SK-N-SH (cell line): ENCODE data around the gene PCDHA7. TPM values are rescaled to one million over a fixed set of nuclear protein-coding genes. Genes with fewer than 3 reads are reported as not detected.

Experiments
- CTCF ChIA-PET: fragments of 300-600, 350-600 bp; formaldehyde crosslinking; extraction: SDS; loops from one replicate; lab custom pipeline; 2021; lab: Yijun Ruan, JAX
- POLR2A ChIA-PET: fragments of 350-600 bp; sonication (Branson Sonifier 250); formaldehyde crosslinking; extraction: SDS; loops from one replicate; lab custom pipeline; 2020; ENCODE audit warnings: antibody characterized with exemption, inconsistent platforms; lab: Yijun Ruan, JAX
- DNase-seq: peaks from one replicate; pipeline ENCODE4 v3.0.0; 2012
- H2AFZ ChIP-seq: fragments of 200-600 bp; sonication (generic); 2 replicates; pipeline ENCODE4 v1.8.1; 2016; ENCODE audit warnings: antibody characterized with exemption, mild to moderate bottlenecking, low read depth
- H3F3A ChIP-seq: fragments of 200-600 bp; sonication (generic); replicated peaks from 2 replicates; pipeline ENCODE3; 2016; ENCODE audit warnings: antibody characterized with exemption, mild to moderate bottlenecking; ENCODE audit not compliant: insufficient read depth
- H3K27ac ChIP-seq, 2 experiments: fragments of 200-500 bp in 1 of 2; fragments of 200-600 bp in 1 of 2; sonication (Bioruptor generic) in 1 of 2; sonication (generic), shearing (Covaris generic) in 1 of 2; 2 replicates each; pipeline versions ENCODE4 v1.5.1 to v1.6.1; 2014 to 2016; ENCODE audit warnings: low read depth in 2 of 2, inconsistent platforms in 1 of 2, low read length in 1 of 2, mild to moderate bottlenecking in 1 of 2, mixed read lengths in 1 of 2
- H3K27me3 ChIP-seq: fragments of 200-600 bp; sonication (generic), shearing (Covaris generic); 2 replicates; pipeline ENCODE4 v1.6.1; 2016; ENCODE audit warnings: mixed run types; ENCODE audit not compliant: insufficient read depth
- H3K36me3 ChIP-seq, 2 experiments: fragments of 200-500 bp in 1 of 2; fragments of 200-600 bp in 1 of 2; sonication (Bioruptor generic) in 1 of 2; sonication (generic) in 1 of 2; replicated peaks in 1 of 2; 2 replicates each; pipeline versions ENCODE3 to v1.5.1; 2014 to 2016; ENCODE audit warnings: low read length in 1 of 2, mild to moderate bottlenecking in 1 of 2; ENCODE audit not compliant: insufficient read depth in 2 of 2, control insufficient read depth in 1 of 2
- H3K4me1 ChIP-seq, 2 experiments: fragments of 200-500 bp in 1 of 2; fragments of 200-600 bp in 1 of 2; sonication (Bioruptor generic) in 1 of 2; sonication (generic), shearing (Covaris generic) in 1 of 2; 2 replicates each; pipeline versions ENCODE4 v1.5.1 to v1.6.1; 2014 to 2016; ENCODE audit warnings: low read depth in 1 of 2, low read length in 1 of 2, mixed run types in 1 of 2; ENCODE audit not compliant: insufficient read depth in 2 of 2, control insufficient read depth in 1 of 2
- H3K4me2 ChIP-seq: fragments of 200-600 bp; sonication (generic), shearing (Covaris generic); 2 replicates; pipeline ENCODE4 v1.6.1; 2017; ENCODE audit warnings: mixed run types
- H3K4me3 ChIP-seq, 2 experiments: fragments of 200-500 bp in 1 of 2; fragments of 200-600 bp in 1 of 2; sonication (Bioruptor generic) in 1 of 2; sonication (generic), shearing (Covaris generic) in 1 of 2; 2 replicates each; pipeline versions ENCODE4 v1.5.1 to v1.8.1; 2014 to 2016; ENCODE audit warnings: low read depth in 2 of 2, inconsistent platforms in 1 of 2, low read length in 1 of 2, mild to moderate bottlenecking in 1 of 2, mixed read lengths in 1 of 2, moderate library complexity in 1 of 2
- H3K79me2 ChIP-seq: fragments of 200-600 bp; sonication (generic); 2 replicates; pipeline ENCODE4 v1.8.1; 2017; ENCODE audit warnings: mild to moderate bottlenecking; ENCODE audit not compliant: insufficient read depth
- H3K9ac ChIP-seq: fragments of 200-600 bp; sonication (generic); 2 replicates; pipeline ENCODE4 v1.6.1; 2017; ENCODE audit warnings: mixed run types
- H3K9me2 ChIP-seq: fragments of 200-600 bp; sonication (generic); 2 replicates; pipeline ENCODE4 v1.6.1; 2017; ENCODE audit warnings: mixed run types
- H3K9me3 ChIP-seq: fragments of 200-600 bp; sonication (generic); 2 replicates; pipeline ENCODE4 v1.6.1; 2017; ENCODE audit warnings: mixed run types, mild to moderate bottlenecking, moderate library complexity
- H4K20me1 ChIP-seq: fragments of 200-600 bp; sonication (generic); 2 replicates; pipeline ENCODE4 v1.6.1; 2017; ENCODE audit warnings: mild to moderate bottlenecking, mixed run types; ENCODE audit not compliant: insufficient read depth
- FOXM1 ChIP-seq: IDR thresholded peaks from 2 replicates; pipeline ENCODE4 v1.4.0; 2012; ENCODE audit warnings: low read depth, mild to moderate bottlenecking
- GABPA ChIP-seq: IDR thresholded peaks from 2 replicates; pipeline ENCODE4 v1.4.0; 2012; ENCODE audit warnings: low read depth, mild to moderate bottlenecking
- NFIC ChIP-seq: IDR thresholded peaks from 2 replicates; pipeline ENCODE4 v1.4.0; 2012; ENCODE audit warnings: borderline replicate concordance
- SIN3A ChIP-seq: IDR thresholded peaks from 2 replicates; pipeline ENCODE4 v1.6.1; 2012; ENCODE audit warnings: low read depth, mild to moderate bottlenecking, low read length, moderate library complexity, borderline replicate concordance
- SMC3 ChIP-seq: IDR thresholded peaks from 2 replicates; pipeline ENCODE4 v1.6.1; 2012; ENCODE audit warnings: low read depth, low read length, improper control_type of control experiment
- WGBS: methylation state at CpG from one replicate; pipeline ENCODE4 v1.1.6; 2017; ENCODE audit warnings: low lambda C conversion rate; 5-methylcytosine and 5-hydroxymethylcytosine counted together
- polyA plus RNA-seq, 3 experiments: library from polyadenylated mRNA; depleted of rRNA; stranded (reverse); fragments of >200 nt; gene quantifications; 2 replicates each; pipeline ENCODE4 v1.2.3, GENCODE V29; 2012
- TF ChIP-seq, protein P1 (sequence below): IDR thresholded peaks from 2 replicates; pipeline ENCODE4 v1.4.0; 2012; ENCODE audit warnings: low read depth, borderline replicate concordance
- TF ChIP-seq, protein P2 (sequence below): fragments of 200-600 bp; sonication (generic); IDR thresholded peaks from 2 replicates; pipeline ENCODE4 v1.6.1; 2017; ENCODE audit warnings: antibody characterized with exemption, mild to moderate bottlenecking, moderate library complexity

The PCDHA7 gene
- polyA plus RNA-seq, 1 of the 3 experiments (the other 2 are of a cell fraction) = 0.15 TPM

DNA sequence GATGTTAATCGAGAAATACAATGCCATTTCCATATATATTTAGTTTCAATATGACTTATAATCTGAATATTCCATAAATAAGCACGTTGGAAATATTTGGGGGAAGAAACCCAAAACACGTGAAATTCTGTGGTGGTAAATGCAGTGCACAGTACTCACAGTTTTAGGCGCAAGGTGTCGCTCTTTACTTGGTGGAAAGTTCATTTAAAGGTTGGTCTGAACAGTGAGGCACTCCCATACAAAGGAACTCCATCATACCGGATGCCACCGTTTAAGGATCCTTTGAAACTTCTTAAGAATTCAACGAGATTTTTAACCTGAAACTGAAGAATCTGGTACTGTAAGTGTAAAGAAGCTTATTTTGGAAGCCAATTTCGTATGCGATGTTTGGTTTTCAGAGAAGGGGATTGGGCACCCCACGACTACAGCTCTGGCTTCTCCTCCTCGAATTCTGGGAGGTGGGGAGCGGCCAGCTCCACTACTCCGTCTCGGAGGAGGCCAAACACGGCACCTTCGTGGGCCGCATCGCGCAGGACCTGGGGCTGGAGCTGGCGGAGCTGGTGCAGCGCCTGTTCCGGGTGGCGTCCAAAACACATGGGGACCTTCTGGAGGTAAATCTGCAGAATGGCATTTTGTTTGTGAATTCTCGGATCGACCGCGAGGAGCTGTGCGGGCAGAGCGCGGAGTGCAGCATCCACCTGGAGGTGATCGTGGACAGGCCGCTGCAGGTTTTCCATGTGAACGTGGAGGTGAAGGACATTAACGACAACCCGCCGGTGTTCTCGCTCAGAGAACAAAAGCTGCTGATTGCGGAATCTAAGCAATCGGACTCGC, 34.9 kb downstream of the PCDHA7 start, which contains the start of gene PCDHA11:
TSS of gene PCDHA11 (plus strand) at position 237 of the 834 bp plus-strand sequence. CDS start at position 384, 147 bp downstream.
- TF ChIP-seq GABPA (no peak), SMC3 (no peak), SIN3A (no peak), NFIC (no peak)
- TF ChIP-seq, protein P1, sequence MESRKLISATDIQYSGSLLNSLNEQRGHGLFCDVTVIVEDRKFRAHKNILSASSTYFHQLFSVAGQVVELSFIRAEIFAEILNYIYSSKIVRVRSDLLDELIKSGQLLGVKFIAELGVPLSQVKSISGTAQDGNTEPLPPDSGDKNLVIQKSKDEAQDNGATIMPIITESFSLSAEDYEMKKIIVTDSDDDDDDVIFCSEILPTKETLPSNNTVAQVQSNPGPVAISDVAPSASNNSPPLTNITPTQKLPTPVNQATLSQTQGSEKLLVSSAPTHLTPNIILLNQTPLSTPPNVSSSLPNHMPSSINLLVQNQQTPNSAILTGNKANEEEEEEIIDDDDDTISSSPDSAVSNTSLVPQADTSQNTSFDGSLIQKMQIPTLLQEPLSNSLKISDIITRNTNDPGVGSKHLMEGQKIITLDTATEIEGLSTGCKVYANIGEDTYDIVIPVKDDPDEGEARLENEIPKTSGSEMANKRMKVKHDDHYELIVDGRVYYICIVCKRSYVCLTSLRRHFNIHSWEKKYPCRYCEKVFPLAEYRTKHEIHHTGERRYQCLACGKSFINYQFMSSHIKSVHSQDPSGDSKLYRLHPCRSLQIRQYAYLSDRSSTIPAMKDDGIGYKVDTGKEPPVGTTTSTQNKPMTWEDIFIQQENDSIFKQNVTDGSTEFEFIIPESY = no peak
- CTCF ChIA-PET = interaction anchor here (0.9 to 2.0 kb wide), 6 partner anchors 10 to 176 kb away, joined by 3 to 17 read pairs (median 6); partner anchors contain the start of genes PCDHA8 and PCDHAC1
- POLR2A ChIA-PET = no interaction called here

DNA sequence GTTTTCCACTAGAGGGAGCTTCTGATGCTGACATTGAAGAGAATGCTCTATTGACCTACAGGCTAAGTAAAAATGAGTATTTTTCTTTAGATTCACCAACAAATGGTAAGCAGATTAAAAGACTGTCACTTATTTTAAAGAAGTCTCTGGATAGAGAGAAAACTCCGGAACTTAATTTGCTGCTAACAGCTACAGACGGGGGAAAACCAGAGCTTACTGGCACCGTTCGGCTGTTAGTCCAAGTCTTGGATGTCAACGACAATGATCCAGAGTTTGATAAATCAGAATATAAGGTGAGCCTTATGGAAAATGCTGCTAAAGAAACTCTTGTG, 35.5 kb downstream of the PCDHA7 start:
- Histone ChIP-seq H3K79me2 (no peaks in the 10 kb centered on the region), H3K36me3 (no peaks in the 10 kb centered on the region), H3K27ac (no peak overlapping the region), H3K9ac (no peak overlapping the region), H3K9me3 (no peaks in the 10 kb centered on the region), H3K4me3 (no peak overlapping the region), H3K27me3 (no peaks in the 10 kb centered on the region), H3K4me1 (no peaks in the 10 kb centered on the region; a peak in 1 of 4 replicates)
- WGBS = 83% methylated on average over 5 of the region's 5 CpGs
- ChIA-PET CTCF (interaction anchor here (0.9 to 2.0 kb wide), 6 partner anchors 10 to 175 kb away, joined by 3 to 17 read pairs (median 6); partner anchors contain the start of genes PCDHA8 and PCDHAC1), POLR2A (no interaction called here)
- TF ChIP-seq FOXM1 (no peak), GABPA (no peak)
- TF ChIP-seq, protein P2, sequence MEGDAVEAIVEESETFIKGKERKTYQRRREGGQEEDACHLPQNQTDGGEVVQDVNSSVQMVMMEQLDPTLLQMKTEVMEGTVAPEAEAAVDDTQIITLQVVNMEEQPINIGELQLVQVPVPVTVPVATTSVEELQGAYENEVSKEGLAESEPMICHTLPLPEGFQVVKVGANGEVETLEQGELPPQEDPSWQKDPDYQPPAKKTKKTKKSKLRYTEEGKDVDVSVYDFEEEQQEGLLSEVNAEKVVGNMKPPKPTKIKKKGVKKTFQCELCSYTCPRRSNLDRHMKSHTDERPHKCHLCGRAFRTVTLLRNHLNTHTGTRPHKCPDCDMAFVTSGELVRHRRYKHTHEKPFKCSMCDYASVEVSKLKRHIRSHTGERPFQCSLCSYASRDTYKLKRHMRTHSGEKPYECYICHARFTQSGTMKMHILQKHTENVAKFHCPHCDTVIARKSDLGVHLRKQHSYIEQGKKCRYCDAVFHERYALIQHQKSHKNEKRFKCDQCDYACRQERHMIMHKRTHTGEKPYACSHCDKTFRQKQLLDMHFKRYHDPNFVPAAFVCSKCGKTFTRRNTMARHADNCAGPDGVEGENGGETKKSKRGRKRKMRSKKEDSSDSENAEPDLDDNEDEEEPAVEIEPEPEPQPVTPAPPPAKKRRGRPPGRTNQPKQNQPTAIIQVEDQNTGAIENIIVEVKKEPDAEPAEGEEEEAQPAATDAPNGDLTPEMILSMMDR = 0 out of 2 replicates have a peak, but pooled peaks have one; percentile 16
- TF ChIP-seq, all 33 proteins: peak for 1
- Histone ChIP-seq H3F3A (no peaks in the 10 kb centered on the region), H4K20me1 (no peaks in the 10 kb centered on the region), H2AFZ (no peak overlapping the region), H3K9me2 (no peaks in the 10 kb centered on the region), H3K4me2 (no peak overlapping the region)
- no peak for DNase-seq

More for the DNA sequence above, 34.9 kb downstream of the PCDHA7 start, which contains the start of gene PCDHA11:
- Histone ChIP-seq H3K36me3 (no peaks in the 10 kb centered on the region), H3K9me2 (no peaks in the 10 kb centered on the region), H3K4me2 (no peak within 1 kb of the TSS), H3K27me3 (no peaks in the 10 kb centered on the region), H3F3A (no peaks in the 10 kb centered on the region), H4K20me1 (no peaks in the 10 kb centered on the region), H3K9ac (no peak within 1 kb of the TSS), H2AFZ (no peak within 1 kb of the TSS), H3K9me3 (no peaks in the 10 kb centered on the region), H3K4me3 (no peak within 1 kb of the TSS), H3K79me2 (no peaks in the 10 kb centered on the region), H3K4me1 (no peaks in the 10 kb centered on the region), H3K27ac (no peak within 1 kb of the TSS)
- WGBS = 72% methylated on average over 41 of the region's 41 CpGs
- no peak for DNase-seq
